SK-N-SH (cell line): ENCODE measurements around the gene PPIP5K1. TPM values are rescaled to one million over a fixed set of nuclear protein-coding genes. Genes with fewer than 3 reads are reported as not detected.

Experiments used
- CTCF ChIA-PET: fragments of 300-600, 350-600 bp; formaldehyde crosslinking; extraction: SDS; loops from one replicate; lab custom pipeline; 2021; lab: Yijun Ruan, JAX
- POLR2A ChIA-PET: fragments of 350-600 bp; sonication (Branson Sonifier 250); formaldehyde crosslinking; extraction: SDS; loops from one replicate; lab custom pipeline; 2020; ENCODE audit warnings: antibody characterized with exemption, inconsistent platforms; lab: Yijun Ruan, JAX
- DNase-seq: peaks from one replicate; pipeline ENCODE4 v3.0.0; 2012
- H2AFZ ChIP-seq: fragments of 200-600 bp; sonication (generic); 2 replicates; pipeline ENCODE4 v1.8.1; 2016; ENCODE audit warnings: antibody characterized with exemption, mild to moderate bottlenecking, low read depth
- H3F3A ChIP-seq: fragments of 200-600 bp; sonication (generic); replicated peaks from 2 replicates; pipeline ENCODE3; 2016; ENCODE audit warnings: antibody characterized with exemption, mild to moderate bottlenecking; ENCODE audit not compliant: insufficient read depth
- H3K27ac ChIP-seq, 2 experiments: fragments of 200-500 bp in 1 of 2; fragments of 200-600 bp in 1 of 2; sonication (Bioruptor generic) in 1 of 2; sonication (generic), shearing (Covaris generic) in 1 of 2; 2 replicates each; pipeline versions ENCODE4 v1.5.1 to v1.6.1; 2014 to 2016; ENCODE audit warnings: low read depth in 2 of 2, inconsistent platforms in 1 of 2, low read length in 1 of 2, mild to moderate bottlenecking in 1 of 2, mixed read lengths in 1 of 2
- H3K27me3 ChIP-seq: fragments of 200-600 bp; sonication (generic), shearing (Covaris generic); 2 replicates; pipeline ENCODE4 v1.6.1; 2016; ENCODE audit warnings: mixed run types; ENCODE audit not compliant: insufficient read depth
- H3K36me3 ChIP-seq, 2 experiments: fragments of 200-500 bp in 1 of 2; fragments of 200-600 bp in 1 of 2; sonication (Bioruptor generic) in 1 of 2; sonication (generic) in 1 of 2; replicated peaks in 1 of 2; 2 replicates each; pipeline versions ENCODE3 to v1.5.1; 2014 to 2016; ENCODE audit warnings: low read length in 1 of 2, mild to moderate bottlenecking in 1 of 2; ENCODE audit not compliant: insufficient read depth in 2 of 2, control insufficient read depth in 1 of 2
- H3K4me1 ChIP-seq, 2 experiments: fragments of 200-500 bp in 1 of 2; fragments of 200-600 bp in 1 of 2; sonication (Bioruptor generic) in 1 of 2; sonication (generic), shearing (Covaris generic) in 1 of 2; 2 replicates each; pipeline versions ENCODE4 v1.5.1 to v1.6.1; 2014 to 2016; ENCODE audit warnings: low read depth in 1 of 2, low read length in 1 of 2, mixed run types in 1 of 2; ENCODE audit not compliant: insufficient read depth in 2 of 2, control insufficient read depth in 1 of 2
- H3K4me2 ChIP-seq: fragments of 200-600 bp; sonication (generic), shearing (Covaris generic); 2 replicates; pipeline ENCODE4 v1.6.1; 2017; ENCODE audit warnings: mixed run types
- H3K4me3 ChIP-seq, 2 experiments: fragments of 200-500 bp in 1 of 2; fragments of 200-600 bp in 1 of 2; sonication (Bioruptor generic) in 1 of 2; sonication (generic), shearing (Covaris generic) in 1 of 2; 2 replicates each; pipeline versions ENCODE4 v1.5.1 to v1.8.1; 2014 to 2016; ENCODE audit warnings: low read depth in 2 of 2, inconsistent platforms in 1 of 2, low read length in 1 of 2, mild to moderate bottlenecking in 1 of 2, mixed read lengths in 1 of 2, moderate library complexity in 1 of 2
- H3K79me2 ChIP-seq: fragments of 200-600 bp; sonication (generic); 2 replicates; pipeline ENCODE4 v1.8.1; 2017; ENCODE audit warnings: mild to moderate bottlenecking; ENCODE audit not compliant: insufficient read depth
- H3K9ac ChIP-seq: fragments of 200-600 bp; sonication (generic); 2 replicates; pipeline ENCODE4 v1.6.1; 2017; ENCODE audit warnings: mixed run types
- H3K9me2 ChIP-seq: fragments of 200-600 bp; sonication (generic); 2 replicates; pipeline ENCODE4 v1.6.1; 2017; ENCODE audit warnings: mixed run types
- H3K9me3 ChIP-seq: fragments of 200-600 bp; sonication (generic); 2 replicates; pipeline ENCODE4 v1.6.1; 2017; ENCODE audit warnings: mixed run types, mild to moderate bottlenecking, moderate library complexity
- H4K20me1 ChIP-seq: fragments of 200-600 bp; sonication (generic); 2 replicates; pipeline ENCODE4 v1.6.1; 2017; ENCODE audit warnings: mild to moderate bottlenecking, mixed run types; ENCODE audit not compliant: insufficient read depth
- CTCF ChIP-seq: fragments of 200-600 bp; sonication (generic); IDR thresholded peaks from 2 replicates; pipeline ENCODE4 v1.6.1; 2017; ENCODE audit warnings: antibody characterized with exemption, mild to moderate bottlenecking, moderate library complexity
- ELF1 ChIP-seq: IDR thresholded peaks from 2 replicates; pipeline ENCODE4 v1.4.0; 2012
- EZH2phosphoT487 ChIP-seq: fragments of 200-600 bp; sonication (generic); IDR thresholded peaks from 2 replicates; pipeline ENCODE4 v1.6.1; 2017; ENCODE audit warnings: low read depth, mixed run types, mild to moderate bottlenecking, antibody characterized with exemption, moderate library complexity, borderline replicate concordance
- FOXJ3 ChIP-seq: sonication (generic); formaldehyde crosslinking; IDR thresholded peaks from 2 replicates; pipeline ENCODE4 v1.5.1; 2020; ENCODE audit warnings: mild to moderate bottlenecking, missing genetic modification reagents
- GATA2 ChIP-seq: sonication (generic); formaldehyde crosslinking; IDR thresholded peaks from 2 replicates; pipeline ENCODE4 v1.5.0; 2020; ENCODE audit warnings: mild to moderate bottlenecking, missing genetic modification reagents
- IRF3 ChIP-seq: fragments of 150-350 bp; IDR thresholded peaks from 2 replicates; pipeline ENCODE4 v1.6.1; 2016; ENCODE audit warnings: mild to moderate bottlenecking, low read depth, low read length
- NFIC ChIP-seq: IDR thresholded peaks from 2 replicates; pipeline ENCODE4 v1.4.0; 2012; ENCODE audit warnings: borderline replicate concordance
- PBX3 ChIP-seq: IDR thresholded peaks from 2 replicates; pipeline ENCODE4; 2012
- POLR2AphosphoS5 ChIP-seq: IDR thresholded peaks from 2 replicates; pipeline ENCODE4 v1.6.1; 2012; ENCODE audit warnings: low read depth, low read length
- RFX5 ChIP-seq: IDR thresholded peaks from 2 replicates; pipeline ENCODE4 v1.6.1; 2012; ENCODE audit warnings: mild to moderate bottlenecking, improper control_type of control experiment, low read length
- RXRA ChIP-seq: IDR thresholded peaks from 2 replicates; pipeline ENCODE4 v1.4.0; 2012; ENCODE audit warnings: low read depth, mild to moderate bottlenecking, borderline replicate concordance
- SMC3 ChIP-seq: IDR thresholded peaks from 2 replicates; pipeline ENCODE4 v1.6.1; 2012; ENCODE audit warnings: low read depth, low read length, improper control_type of control experiment
- TAF1 ChIP-seq: IDR thresholded peaks from 2 replicates; pipeline ENCODE4 v1.6.1; 2012; ENCODE audit warnings: low read depth, mild to moderate bottlenecking, low read length, moderate library complexity, borderline replicate concordance
- TCF12 ChIP-seq: IDR thresholded peaks from 2 replicates; pipeline ENCODE4 v1.4.0; 2012
- TEAD4 ChIP-seq: IDR thresholded peaks from 2 replicates; pipeline ENCODE4 v1.4.0; 2012; ENCODE audit warnings: mild to moderate bottlenecking, borderline replicate concordance; ENCODE audit not compliant: insufficient read depth
- YY1 ChIP-seq: IDR thresholded peaks from 2 replicates; pipeline ENCODE4 v1.4.0; 2012; ENCODE audit warnings: low read depth, mild to moderate bottlenecking
- ZBTB33 ChIP-seq: IDR thresholded peaks from 2 replicates; pipeline ENCODE4 v1.4.0; 2012; ENCODE audit warnings: low read depth, borderline replicate concordance
- WGBS: methylation state at CpG from one replicate; pipeline ENCODE4 v1.1.6; 2017; ENCODE audit warnings: low lambda C conversion rate; 5-methylcytosine and 5-hydroxymethylcytosine counted together
- polyA plus RNA-seq, 3 experiments: library from polyadenylated mRNA; depleted of rRNA; stranded (reverse); fragments of >200 nt; gene quantifications; 2 replicates each; pipeline ENCODE4 v1.2.3, GENCODE V29; 2012
- TF ChIP-seq, protein P1 (sequence below): IDR thresholded peaks from 2 replicates; pipeline ENCODE4 v1.6.1; 2012; ENCODE audit warnings: mild to moderate bottlenecking, low read depth, low read length, moderate library complexity

PPIP5K1 gene
- polyA plus RNA-seq, 1 of the 3 experiments (the other 2 are of a cell fraction) = 28.5 TPM

DNA sequence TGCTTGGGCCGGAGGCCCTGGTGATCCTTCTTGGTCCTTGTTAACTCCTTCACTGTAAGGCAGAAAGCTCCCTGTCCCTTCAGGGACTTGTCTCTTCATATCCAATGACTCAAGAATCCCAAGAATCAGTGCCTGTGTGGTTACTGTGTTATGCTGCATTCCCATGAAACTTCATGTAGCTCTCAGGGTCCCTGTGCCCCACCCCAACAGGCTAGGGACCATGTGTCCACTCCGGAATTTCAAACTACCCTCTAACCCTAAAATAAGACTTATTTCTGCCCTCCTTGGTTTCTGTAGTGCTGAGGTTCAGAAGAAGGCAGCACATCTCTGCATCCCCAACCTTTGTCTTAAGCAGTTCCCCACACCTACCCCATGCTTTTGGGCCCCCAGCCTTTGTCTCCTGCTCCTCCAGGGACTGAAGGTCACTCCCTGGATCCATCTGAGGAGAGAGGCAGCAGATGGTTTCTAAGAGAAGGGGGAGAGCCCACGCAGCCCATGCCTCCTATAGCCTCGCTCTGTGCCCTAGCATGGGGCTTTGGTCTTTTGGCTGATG lies 73.1 kb downstream of the PPIP5K1 start:
- H3K9me2 ChIP-seq = no peaks in the 10 kb centered on the region
- H3K4me2 ChIP-seq = peak overlapping the region; percentile 84
- CTCF ChIA-PET = interaction anchor here (0.9 to 3.1 kb wide), 3 partner anchors 25 to 76 kb away, joined by 3 to 42 read pairs (median 10); partner anchors contain the start of gene TP53BP1
- peak overlapping the region; percentile 51 to 85 for H3K27ac ChIP-seq
- H3K36me3 ChIP-seq = peaks cover 8 to 14% of the 10 kb centered on the region in 2 experiments
- 0 out of 2 replicates have a peak, but pooled peaks cover 7% of the 10 kb centered on the region for H3K79me2 ChIP-seq
- 41% methylated on average over 4 of the region's 4 CpGs for WGBS
- TF ChIP-seq NFIC (no peak), TCF12 (no peak), RXRA (no peak), TEAD4 (no peak), SMC3 (no peak), RFX5 (no peak), IRF3 (no peak), CTCF (no peak), ELF1 (no peak), GATA2 (CRISPR knock-in tag) (no peak), EZH2phosphoT487 (no peak), YY1 (no peak), FOXJ3 (CRISPR knock-in tag) (no peak), POLR2AphosphoS5 (no peak)
- H3K4me3 ChIP-seq = peak overlapping the region; percentile 63 to 73
- peak overlapping the region; percentile 29; the same call in 1 of the 2 replicates for H2AFZ ChIP-seq
- POLR2A ChIA-PET = no interaction called here
- peak overlapping the region; percentile 52; the same call in 1 of the 2 replicates for H3K9ac ChIP-seq
- peak; percentile 45 for DNase-seq
- no peaks in the 10 kb centered on the region for H3F3A ChIP-seq
- H3K4me1 ChIP-seq = peaks cover 19 to 38% of the 10 kb centered on the region in 2 experiments
- no peaks in the 10 kb centered on the region for H3K27me3 ChIP-seq
- no peaks in the 10 kb centered on the region for H4K20me1 ChIP-seq
- no peaks in the 10 kb centered on the region for H3K9me3 ChIP-seq

DNA sequence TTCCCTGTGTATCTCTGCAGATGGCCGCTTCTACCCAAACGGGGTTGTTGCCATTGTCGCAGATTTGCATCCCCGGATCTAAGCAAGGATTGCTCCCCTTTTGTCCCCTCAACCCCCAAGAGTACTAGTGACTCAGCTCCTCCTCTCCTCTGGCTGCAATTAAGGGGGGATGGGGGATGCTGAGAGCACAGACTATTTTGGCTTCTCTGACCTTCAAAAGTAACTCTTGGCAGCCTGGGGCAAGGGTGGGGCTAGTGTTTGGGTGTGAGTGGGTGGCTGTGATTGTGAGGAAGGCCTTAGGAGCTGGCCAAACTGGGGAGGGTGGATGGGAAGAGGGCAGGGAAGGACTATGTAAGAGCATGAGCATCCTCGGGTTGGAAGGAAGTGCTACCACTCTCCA lies 73.8 kb downstream of the PPIP5K1 start:
- Histone ChIP-seq H3F3A (no peaks in the 10 kb centered on the region), H3K36me3 (peaks cover 8% of the 10 kb centered on the region in 2 experiments), H3K4me2 (peak overlapping the region; percentile 84), H3K27me3 (no peaks in the 10 kb centered on the region), H3K9me3 (no peaks in the 10 kb centered on the region), H3K4me1 (peaks cover 19 to 44% of the 10 kb centered on the region in 2 experiments), H3K4me3 (peak overlapping the region; percentile 63 to 73; a peak in 3 of 4 replicates), H3K9ac (peak overlapping the region; percentile 52; the same call in 1 of the 2 replicates), H3K27ac (peak overlapping the region; percentile 51 to 85; a peak in 2 of 4 replicates), H2AFZ (peak overlapping the region; percentile 29; the same call in 1 of the 2 replicates), H3K79me2 (0 out of 2 replicates have a peak, but pooled peaks cover 7% of the 10 kb centered on the region), H3K9me2 (no peaks in the 10 kb centered on the region), H4K20me1 (no peaks in the 10 kb centered on the region)
- POLR2A ChIA-PET = no interaction called here
- 40% methylated on average over 3 of the region's 5 CpGs for WGBS
- no peak for DNase-seq
- CTCF ChIA-PET = interaction anchor here (0.6 to 4.0 kb wide), 7 partner anchors 16 to 144 kb away, joined by 3 to 42 read pairs (median 9); partner anchors contain the start of gene TP53BP1
- TF ChIP-seq ZBTB33 = no peak
- no peak for TF ChIP-seq GATA2 (CRISPR knock-in tag)
- no peak for TF ChIP-seq NFIC
- TF ChIP-seq PBX3 = no peak
- TF ChIP-seq, protein P1, sequence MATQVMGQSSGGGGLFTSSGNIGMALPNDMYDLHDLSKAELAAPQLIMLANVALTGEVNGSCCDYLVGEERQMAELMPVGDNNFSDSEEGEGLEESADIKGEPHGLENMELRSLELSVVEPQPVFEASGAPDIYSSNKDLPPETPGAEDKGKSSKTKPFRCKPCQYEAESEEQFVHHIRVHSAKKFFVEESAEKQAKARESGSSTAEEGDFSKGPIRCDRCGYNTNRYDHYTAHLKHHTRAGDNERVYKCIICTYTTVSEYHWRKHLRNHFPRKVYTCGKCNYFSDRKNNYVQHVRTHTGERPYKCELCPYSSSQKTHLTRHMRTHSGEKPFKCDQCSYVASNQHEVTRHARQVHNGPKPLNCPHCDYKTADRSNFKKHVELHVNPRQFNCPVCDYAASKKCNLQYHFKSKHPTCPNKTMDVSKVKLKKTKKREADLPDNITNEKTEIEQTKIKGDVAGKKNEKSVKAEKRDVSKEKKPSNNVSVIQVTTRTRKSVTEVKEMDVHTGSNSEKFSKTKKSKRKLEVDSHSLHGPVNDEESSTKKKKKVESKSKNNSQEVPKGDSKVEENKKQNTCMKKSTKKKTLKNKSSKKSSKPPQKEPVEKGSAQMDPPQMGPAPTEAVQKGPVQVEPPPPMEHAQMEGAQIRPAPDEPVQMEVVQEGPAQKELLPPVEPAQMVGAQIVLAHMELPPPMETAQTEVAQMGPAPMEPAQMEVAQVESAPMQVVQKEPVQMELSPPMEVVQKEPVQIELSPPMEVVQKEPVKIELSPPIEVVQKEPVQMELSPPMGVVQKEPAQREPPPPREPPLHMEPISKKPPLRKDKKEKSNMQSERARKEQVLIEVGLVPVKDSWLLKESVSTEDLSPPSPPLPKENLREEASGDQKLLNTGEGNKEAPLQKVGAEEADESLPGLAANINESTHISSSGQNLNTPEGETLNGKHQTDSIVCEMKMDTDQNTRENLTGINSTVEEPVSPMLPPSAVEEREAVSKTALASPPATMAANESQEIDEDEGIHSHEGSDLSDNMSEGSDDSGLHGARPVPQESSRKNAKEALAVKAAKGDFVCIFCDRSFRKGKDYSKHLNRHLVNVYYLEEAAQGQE = no peak
- TF ChIP-seq SMC3 = no peak
- TF ChIP-seq TAF1 = no peak
